Measurements from ENCODE around the gene CALN1. TPM values are rescaled to one million over a fixed set of nuclear protein-coding genes. Genes with fewer than 3 reads are reported as not detected.

The CALN1 gene
- total and polyA plus RNA-seq, 2 experiments from 2014 or later = 7.6 to 14.5 TPM

DNA sequence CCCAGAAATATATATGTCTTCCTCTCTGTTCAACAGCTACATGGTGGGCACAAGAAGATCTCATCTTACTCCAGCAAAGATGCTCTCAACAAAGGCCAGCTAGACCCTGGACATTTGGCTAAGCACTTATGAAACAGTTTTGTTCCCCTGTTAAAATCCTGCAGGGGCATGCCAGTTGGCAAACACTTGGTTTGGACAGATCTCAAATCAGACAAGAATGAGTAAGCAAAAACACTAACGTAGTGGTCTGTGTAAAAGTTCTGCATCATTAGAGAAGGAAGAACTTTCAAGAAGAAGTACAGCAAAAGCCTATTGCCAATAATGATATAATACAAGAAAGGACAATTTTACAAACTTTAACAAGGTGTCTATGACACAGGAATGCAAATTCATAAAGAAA, 125.6 kb downstream of the CALN1 start:
- Histone ChIP-seq H3K27ac (ENCODE audit: low read depth) (no peak overlapping the region), H3K4me1 (ENCODE audit: insufficient read depth) (no peaks in the 10 kb centered on the region), H3K36me3 (ENCODE audit: insufficient read depth) (0 out of 2 replicates have a peak, but pooled peaks cover 5% of the 10 kb centered on the region), H2AFZ (no peak overlapping the region), H4K20me1 (replicated peaks; ENCODE audit: insufficient read depth) (no peaks in the 10 kb centered on the region), H3K4me3 (no peak overlapping the region), H3F3A (replicated peaks; ENCODE audit: low read depth) (no peaks in the 10 kb centered on the region), H3K27me3 (ENCODE audit: insufficient read depth) (no peaks in the 10 kb centered on the region), H3K9me2 (ENCODE audit: insufficient read depth) (no peaks in the 10 kb centered on the region), H3K4me2 (no peak overlapping the region), H3K79me2 (replicated peaks; ENCODE audit: insufficient read depth) (peaks cover 19% of the 10 kb centered on the region; the same call in 1 of the 2 replicates)
- ATAC-seq (no peak), DNase-seq (ENCODE audit: low spot score) (no peak)
- Mint-ChIP-seq H3K9me3 (peaks cover 26% of the 10 kb centered on the region; the same call in 2 of the 3 replicates), H3K27ac (no peak overlapping the region), H3K4me3 (no peak overlapping the region), H3K36me3 (ENCODE audit: low read depth) (peaks cover 31% of the 10 kb centered on the region), H3K4me1 (no peaks in the 10 kb centered on the region; the same call in 2 of the 3 replicates), H3K27me3 (ENCODE audit: insufficient read depth, low read depth, poor library complexity) (no peaks in the 10 kb centered on the region)
- TF ChIP-seq, protein P1, sequence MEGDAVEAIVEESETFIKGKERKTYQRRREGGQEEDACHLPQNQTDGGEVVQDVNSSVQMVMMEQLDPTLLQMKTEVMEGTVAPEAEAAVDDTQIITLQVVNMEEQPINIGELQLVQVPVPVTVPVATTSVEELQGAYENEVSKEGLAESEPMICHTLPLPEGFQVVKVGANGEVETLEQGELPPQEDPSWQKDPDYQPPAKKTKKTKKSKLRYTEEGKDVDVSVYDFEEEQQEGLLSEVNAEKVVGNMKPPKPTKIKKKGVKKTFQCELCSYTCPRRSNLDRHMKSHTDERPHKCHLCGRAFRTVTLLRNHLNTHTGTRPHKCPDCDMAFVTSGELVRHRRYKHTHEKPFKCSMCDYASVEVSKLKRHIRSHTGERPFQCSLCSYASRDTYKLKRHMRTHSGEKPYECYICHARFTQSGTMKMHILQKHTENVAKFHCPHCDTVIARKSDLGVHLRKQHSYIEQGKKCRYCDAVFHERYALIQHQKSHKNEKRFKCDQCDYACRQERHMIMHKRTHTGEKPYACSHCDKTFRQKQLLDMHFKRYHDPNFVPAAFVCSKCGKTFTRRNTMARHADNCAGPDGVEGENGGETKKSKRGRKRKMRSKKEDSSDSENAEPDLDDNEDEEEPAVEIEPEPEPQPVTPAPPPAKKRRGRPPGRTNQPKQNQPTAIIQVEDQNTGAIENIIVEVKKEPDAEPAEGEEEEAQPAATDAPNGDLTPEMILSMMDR (conservative IDR thresholded peaks at IDR 0.05; ENCODE audit: low read depth in 2 of 2) = no peak
- TF ChIP-seq ZNF331 (CRISPR knock-in tag; IDR thresholded peaks at IDR 0.05; ENCODE audit: low read depth) (no peak), STAT1 (IDR thresholded peaks at IDR 0.05; ENCODE audit: unreplicated experiment) (no peak), ZNF114 (CRISPR knock-in tag; IDR thresholded peaks at IDR 0.05) (no peak), EZH2 (IDR thresholded peaks at IDR 0.05; ENCODE audit: low read depth, unreplicated experiment) (no peak), NANOG (IDR thresholded peaks at IDR 0.05; ENCODE audit: borderline replicate concordance) (no peak)

DNA sequence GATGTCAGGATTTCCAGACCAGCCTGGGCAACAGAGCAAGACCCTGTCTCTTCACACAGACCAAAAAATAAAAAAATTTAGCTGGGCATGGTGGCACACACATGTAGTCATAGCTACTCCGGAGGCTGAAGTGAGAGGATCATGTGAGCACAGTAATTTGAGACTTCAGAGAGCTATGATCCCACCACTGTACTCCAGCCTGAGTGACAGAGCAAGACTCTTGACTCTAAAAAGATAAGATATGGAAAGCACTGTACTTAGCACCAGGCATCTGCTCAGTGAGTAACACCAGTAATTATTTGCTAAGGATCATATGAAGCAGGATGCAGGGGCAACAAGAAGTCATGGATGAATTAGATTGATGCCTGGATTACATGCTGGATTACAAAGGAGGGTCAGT, 128.8 kb downstream of the CALN1 start:
- peaks cover 21% of the 10 kb centered on the region; the same call in 2 of the 3 replicates for H3K9me3 Mint-ChIP-seq
- Histone ChIP-seq H3K27ac (ENCODE audit: low read depth) (no peak overlapping the region), H2AFZ (no peak overlapping the region), H3K27me3 (ENCODE audit: insufficient read depth) (no peaks in the 10 kb centered on the region), H4K20me1 (replicated peaks; ENCODE audit: insufficient read depth) (no peaks in the 10 kb centered on the region; the same call in 1 of the 2 replicates), H3K4me2 (no peak overlapping the region), H3K9me2 (ENCODE audit: insufficient read depth) (no peaks in the 10 kb centered on the region), H3K36me3 (ENCODE audit: insufficient read depth) (0 out of 2 replicates have a peak, but pooled peaks cover 5% of the 10 kb centered on the region), H3K4me3 (no peak overlapping the region), H3F3A (replicated peaks; ENCODE audit: low read depth) (no peaks in the 10 kb centered on the region), H3K79me2 (replicated peaks; ENCODE audit: insufficient read depth) (peaks cover 15% of the 10 kb centered on the region; the same call in 1 of the 2 replicates), H3K4me1 (ENCODE audit: insufficient read depth) (0 out of 2 replicates have a peak, but pooled peaks cover 7% of the 10 kb centered on the region)
- peaks cover 12% of the 10 kb centered on the region for H3K4me1 Mint-ChIP-seq
- no peak overlapping the region for H3K4me3 Mint-ChIP-seq
- ATAC-seq = no peak
- peaks cover 25% of the 10 kb centered on the region for H3K36me3 Mint-ChIP-seq (ENCODE audit: low read depth)
- DNase-seq (ENCODE audit: low spot score) = no peak
- H3K27me3 Mint-ChIP-seq (ENCODE audit: insufficient read depth, low read depth, poor library complexity) = peaks cover 6% of the 10 kb centered on the region
- TF ChIP-seq ZNF331 (CRISPR knock-in tag; IDR thresholded peaks at IDR 0.05; ENCODE audit: low read depth) = no peak
- no peak for TF ChIP-seq EZH2 (IDR thresholded peaks at IDR 0.05; ENCODE audit: low read depth, unreplicated experiment)
- TF ChIP-seq, protein P2, sequence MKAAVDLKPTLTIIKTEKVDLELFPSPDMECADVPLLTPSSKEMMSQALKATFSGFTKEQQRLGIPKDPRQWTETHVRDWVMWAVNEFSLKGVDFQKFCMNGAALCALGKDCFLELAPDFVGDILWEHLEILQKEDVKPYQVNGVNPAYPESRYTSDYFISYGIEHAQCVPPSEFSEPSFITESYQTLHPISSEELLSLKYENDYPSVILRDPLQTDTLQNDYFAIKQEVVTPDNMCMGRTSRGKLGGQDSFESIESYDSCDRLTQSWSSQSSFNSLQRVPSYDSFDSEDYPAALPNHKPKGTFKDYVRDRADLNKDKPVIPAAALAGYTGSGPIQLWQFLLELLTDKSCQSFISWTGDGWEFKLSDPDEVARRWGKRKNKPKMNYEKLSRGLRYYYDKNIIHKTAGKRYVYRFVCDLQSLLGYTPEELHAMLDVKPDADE (IDR thresholded peaks at IDR 0.05) = no peak
- TF ChIP-seq, protein P3, sequence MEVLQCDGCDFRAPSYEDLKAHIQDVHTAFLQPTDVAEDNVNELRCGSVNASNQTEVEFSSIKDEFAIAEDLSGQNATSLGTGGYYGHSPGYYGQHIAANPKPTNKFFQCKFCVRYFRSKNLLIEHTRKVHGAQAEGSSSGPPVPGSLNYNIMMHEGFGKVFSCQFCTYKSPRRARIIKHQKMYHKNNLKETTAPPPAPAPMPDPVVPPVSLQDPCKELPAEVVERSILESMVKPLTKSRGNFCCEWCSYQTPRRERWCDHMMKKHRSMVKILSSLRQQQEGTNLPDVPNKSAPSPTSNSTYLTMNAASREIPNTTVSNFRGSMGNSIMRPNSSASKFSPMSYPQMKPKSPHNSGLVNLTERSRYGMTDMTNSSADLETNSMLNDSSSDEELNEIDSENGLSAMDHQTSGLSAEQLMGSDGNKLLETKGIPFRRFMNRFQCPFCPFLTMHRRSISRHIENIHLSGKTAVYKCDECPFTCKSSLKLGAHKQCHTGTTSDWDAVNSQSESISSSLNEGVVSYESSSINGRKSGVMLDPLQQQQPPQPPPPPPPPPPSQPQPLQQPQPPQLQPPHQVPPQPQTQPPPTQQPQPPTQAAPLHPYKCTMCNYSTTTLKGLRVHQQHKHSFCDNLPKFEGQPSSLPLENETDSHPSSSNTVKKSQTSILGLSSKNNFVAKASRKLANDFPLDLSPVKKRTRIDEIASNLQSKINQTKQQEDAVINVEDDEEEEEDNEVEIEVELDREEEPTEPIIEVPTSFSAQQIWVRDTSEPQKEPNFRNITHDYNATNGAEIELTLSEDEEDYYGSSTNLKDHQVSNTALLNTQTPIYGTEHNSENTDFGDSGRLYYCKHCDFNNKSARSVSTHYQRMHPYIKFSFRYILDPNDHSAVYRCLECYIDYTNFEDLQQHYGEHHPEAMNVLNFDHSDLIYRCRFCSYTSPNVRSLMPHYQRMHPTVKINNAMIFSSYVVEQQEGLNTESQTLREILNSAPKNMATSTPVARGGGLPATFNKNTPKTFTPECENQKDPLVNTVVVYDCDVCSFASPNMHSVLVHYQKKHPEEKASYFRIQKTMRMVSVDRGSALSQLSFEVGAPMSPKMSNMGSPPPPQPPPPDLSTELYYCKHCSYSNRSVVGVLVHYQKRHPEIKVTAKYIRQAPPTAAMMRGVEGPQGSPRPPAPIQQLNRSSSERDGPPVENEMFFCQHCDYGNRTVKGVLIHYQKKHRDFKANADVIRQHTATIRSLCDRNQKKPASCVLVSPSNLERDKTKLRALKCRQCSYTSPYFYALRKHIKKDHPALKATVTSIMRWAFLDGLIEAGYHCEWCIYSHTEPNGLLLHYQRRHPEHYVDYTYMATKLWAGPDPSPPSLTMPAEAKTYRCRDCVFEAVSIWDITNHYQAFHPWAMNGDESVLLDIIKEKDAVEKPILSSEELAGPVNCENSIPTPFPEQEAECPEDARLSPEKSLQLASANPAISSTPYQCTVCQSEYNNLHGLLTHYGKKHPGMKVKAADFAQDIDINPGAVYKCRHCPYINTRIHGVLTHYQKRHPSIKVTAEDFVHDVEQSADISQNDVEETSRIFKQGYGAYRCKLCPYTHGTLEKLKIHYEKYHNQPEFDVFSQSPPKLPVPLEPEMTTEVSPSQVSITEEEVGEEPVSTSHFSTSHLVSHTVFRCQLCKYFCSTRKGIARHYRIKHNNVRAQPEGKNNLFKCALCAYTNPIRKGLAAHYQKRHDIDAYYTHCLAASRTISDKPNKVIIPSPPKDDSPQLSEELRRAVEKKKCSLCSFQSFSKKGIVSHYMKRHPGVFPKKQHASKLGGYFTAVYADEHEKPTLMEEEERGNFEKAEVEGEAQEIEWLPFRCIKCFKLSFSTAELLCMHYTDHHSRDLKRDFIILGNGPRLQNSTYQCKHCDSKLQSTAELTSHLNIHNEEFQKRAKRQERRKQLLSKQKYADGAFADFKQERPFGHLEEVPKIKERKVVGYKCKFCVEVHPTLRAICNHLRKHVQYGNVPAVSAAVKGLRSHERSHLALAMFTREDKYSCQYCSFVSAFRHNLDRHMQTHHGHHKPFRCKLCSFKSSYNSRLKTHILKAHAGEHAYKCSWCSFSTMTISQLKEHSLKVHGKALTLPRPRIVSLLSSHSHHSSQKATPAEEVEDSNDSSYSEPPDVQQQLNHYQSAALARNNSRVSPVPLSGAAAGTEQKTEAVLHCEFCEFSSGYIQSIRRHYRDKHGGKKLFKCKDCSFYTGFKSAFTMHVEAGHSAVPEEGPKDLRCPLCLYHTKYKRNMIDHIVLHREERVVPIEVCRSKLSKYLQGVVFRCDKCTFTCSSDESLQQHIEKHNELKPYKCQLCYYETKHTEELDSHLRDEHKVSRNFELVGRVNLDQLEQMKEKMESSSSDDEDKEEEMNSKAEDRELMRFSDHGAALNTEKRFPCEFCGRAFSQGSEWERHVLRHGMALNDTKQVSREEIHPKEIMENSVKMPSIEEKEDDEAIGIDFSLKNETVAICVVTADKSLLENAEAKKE (CRISPR knock-in tag; IDR thresholded peaks at IDR 0.05) = no peak
- no peak for TF ChIP-seq CREB1 (CRISPR knock-in tag; IDR thresholded peaks at IDR 0.05; ENCODE audit: low read depth)
- TF ChIP-seq EZH2phosphoT487 (IDR thresholded peaks at IDR 0.05; ENCODE audit: unreplicated experiment) = no peak
- no peak for TF ChIP-seq NANOG (IDR thresholded peaks at IDR 0.05; ENCODE audit: borderline replicate concordance)
- 0 out of 2 replicates have a peak overlapping the region, but pooled peaks have one; percentile 63 for H3K27ac Mint-ChIP-seq

All from GM23338 (cell line).